GM12875 (cell line): ENCODE results near the gene THY1.
"Not testable (repeated sequence)": the region's sequence is repeated elsewhere in the genome, so short reads cannot be mapped to it uniquely, and the experiment has no call there.

Experiments
- H3K4me3 ChIP-seq: one replicate; pipeline ENCODE4 v1.5.1; 2011; ENCODE audit warnings: low read depth, low read length, control low read depth
- TF ChIP-seq, protein P1 (sequence below): IDR thresholded peaks from 2 replicates; pipeline ENCODE4 v1.5.1; 2011; ENCODE audit warnings: low read depth, mild to moderate bottlenecking, control low read depth, inconsistent platforms, low read length, moderate library complexity, borderline replicate concordance; ENCODE audit not compliant: insufficient read depth

Gene THY1

GRCh38 chr11:119461229-119461963 lies 38.4 kb upstream of the THY1 start:
- TF ChIP-seq, protein P1, sequence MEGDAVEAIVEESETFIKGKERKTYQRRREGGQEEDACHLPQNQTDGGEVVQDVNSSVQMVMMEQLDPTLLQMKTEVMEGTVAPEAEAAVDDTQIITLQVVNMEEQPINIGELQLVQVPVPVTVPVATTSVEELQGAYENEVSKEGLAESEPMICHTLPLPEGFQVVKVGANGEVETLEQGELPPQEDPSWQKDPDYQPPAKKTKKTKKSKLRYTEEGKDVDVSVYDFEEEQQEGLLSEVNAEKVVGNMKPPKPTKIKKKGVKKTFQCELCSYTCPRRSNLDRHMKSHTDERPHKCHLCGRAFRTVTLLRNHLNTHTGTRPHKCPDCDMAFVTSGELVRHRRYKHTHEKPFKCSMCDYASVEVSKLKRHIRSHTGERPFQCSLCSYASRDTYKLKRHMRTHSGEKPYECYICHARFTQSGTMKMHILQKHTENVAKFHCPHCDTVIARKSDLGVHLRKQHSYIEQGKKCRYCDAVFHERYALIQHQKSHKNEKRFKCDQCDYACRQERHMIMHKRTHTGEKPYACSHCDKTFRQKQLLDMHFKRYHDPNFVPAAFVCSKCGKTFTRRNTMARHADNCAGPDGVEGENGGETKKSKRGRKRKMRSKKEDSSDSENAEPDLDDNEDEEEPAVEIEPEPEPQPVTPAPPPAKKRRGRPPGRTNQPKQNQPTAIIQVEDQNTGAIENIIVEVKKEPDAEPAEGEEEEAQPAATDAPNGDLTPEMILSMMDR: no peak
- H3K4me3 ChIP-seq: no peak overlapping the region

DNA sequence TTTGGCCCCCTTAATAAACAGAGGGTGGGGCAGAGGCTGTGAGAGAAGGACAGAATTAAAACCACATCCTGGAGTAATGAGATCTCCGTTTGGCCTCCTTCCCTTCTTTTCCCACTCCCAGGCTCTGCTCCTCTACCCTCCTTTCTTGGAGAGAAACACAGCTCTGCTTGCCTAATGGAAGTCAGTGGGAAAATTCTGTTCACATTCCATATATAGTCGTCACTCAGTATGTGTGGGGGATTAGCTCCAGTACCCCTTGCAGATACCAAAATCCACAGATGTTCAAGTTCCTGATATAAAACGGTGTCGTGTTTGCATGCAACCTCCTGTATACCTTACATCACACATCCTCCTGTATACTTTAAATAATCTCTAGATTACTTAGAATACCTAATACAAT lies 37.6 kb upstream of the THY1 start:
- TF ChIP-seq, protein P1: no peak

DNA sequence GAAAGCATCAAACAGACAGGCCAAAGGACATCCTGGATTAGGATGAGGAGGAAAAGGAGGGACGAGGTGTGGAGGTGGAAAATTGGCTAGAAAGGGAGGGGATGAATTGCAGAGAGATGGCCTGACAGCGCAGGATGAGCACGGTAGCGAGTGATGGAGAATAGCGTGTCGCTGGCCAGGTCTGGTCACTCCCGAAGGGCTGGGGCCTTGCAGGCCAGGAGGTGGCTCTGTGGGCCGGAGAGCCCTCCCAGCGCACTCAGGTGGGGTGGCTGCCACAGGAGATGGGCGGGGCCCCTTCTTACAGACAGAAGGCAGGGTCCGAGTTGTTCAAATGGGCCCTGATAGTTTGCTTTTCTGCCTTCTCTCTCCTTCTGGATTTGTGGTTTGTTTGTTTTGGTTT lies 37.1 kb upstream of the THY1 start:
- no peak overlapping the region for H3K4me3 ChIP-seq
- TF ChIP-seq, protein P1: no peak

More for the DNA sequence above, 37.6 kb upstream of the THY1 start:
- no peak overlapping the region for H3K4me3 ChIP-seq

GRCh38 chr11:119459293-119459976 lies 36.5 kb upstream of the THY1 start:
- no peak overlapping the region for H3K4me3 ChIP-seq
- TF ChIP-seq, protein P1: no peak

DNA sequence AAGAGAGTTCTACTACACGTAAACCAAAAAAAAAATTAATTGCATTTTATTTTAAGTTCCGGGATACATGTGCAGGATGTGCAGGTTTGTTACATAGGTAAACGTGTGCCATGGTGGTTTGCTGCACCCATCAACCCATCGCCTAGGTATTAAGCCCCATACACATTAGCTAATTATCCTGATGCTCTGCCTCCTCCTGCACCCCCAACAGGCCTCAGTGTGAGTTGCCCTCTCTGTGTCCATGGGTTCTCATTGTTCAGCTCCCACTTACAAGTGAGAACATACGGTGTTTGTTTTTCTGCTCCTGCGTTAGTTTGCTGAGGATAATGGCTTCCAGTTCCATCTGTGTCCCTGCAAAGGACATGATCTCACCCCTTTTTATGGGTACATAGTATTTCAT lies 32.7 kb upstream of the THY1 start:
- not testable (repeated sequence) for H3K4me3 ChIP-seq

- not testable (repeated sequence) for H3K4me3 ChIP-seq
Measured at GRCh38 chr11:119455241-119455640, 32.3 kb upstream of the THY1 start.

GRCh38 chr11:119453881-119454280 lies 30.9 kb upstream of the THY1 start:
- TF ChIP-seq, protein P1: no peak
- H3K4me3 ChIP-seq: no peak overlapping the region

GRCh38 chr11:119450590-119451326 lies 27.8 kb upstream of the THY1 start:
- no peak overlapping the region for H3K4me3 ChIP-seq
- TF ChIP-seq, protein P1: no peak
